Transverse colon (tissue), 4 donors: ENCODE results near the gene ESYT1. TPM values are rescaled to one million over a fixed set of nuclear protein-coding genes. Genes with fewer than 3 reads are reported as not detected.
A peak's percentile ranks its signal among the peaks of the same experiment; 100 is the strongest.

Experiments used
- DNase-seq: peaks from one replicate; pipeline ENCODE4 v3.0.0-alpha.2; 2019
- H3K27ac ChIP-seq, 4 donors: fragments of 200-600 bp; sonication (generic); 2 replicates each; pipeline ENCODE4 v1.5.1; 2016 to 2018; ENCODE audit warnings: inconsistent platforms in 4 of 4
- H3K27me3 ChIP-seq: fragments of 200-600 bp; sonication (generic); 2 replicates; pipeline ENCODE4 v1.5.1; 2017; ENCODE audit warnings: inconsistent platforms
- H3K36me3 ChIP-seq, 4 donors: fragments of 200-600 bp; sonication (generic); 2 replicates each; pipeline ENCODE4 v1.5.1; 2017 to 2019; ENCODE audit warnings: inconsistent platforms in 4 of 4
- H3K4me1 ChIP-seq, 4 donors: fragments of 200-600 bp; sonication (generic); 2 replicates each; pipeline ENCODE4 v1.5.1; 2017 to 2020; ENCODE audit warnings: inconsistent platforms in 4 of 4
- H3K4me3 ChIP-seq, 4 donors: fragments of 200-600 bp; sonication (generic); 1 replicate in 1 of 4; 2 replicates in 3 of 4; pipeline versions ENCODE4 v1.5.1 to v1.6.1; 2017 to 2019; ENCODE audit warnings: inconsistent platforms in 4 of 4
- H3K9me3 ChIP-seq, 2 donors: fragments of 200-600 bp; sonication (generic); 2 replicates each; pipeline ENCODE4 v1.5.1; 2017 to 2019; ENCODE audit warnings: inconsistent platforms in 2 of 2
- CTCF ChIP-seq, 5 experiments: fragments of 200-600 bp in 3 of 5; fragments of 450-650 bp in 2 of 5; sonication (generic) in 3 of 5; IDR thresholded peaks; 1 replicate in 2 of 5; 2 replicates in 3 of 5; pipeline ENCODE4 v1.5.1; 2016 to 2017; ENCODE audit warnings: antibody characterized with exemption in 5 of 5, inconsistent platforms in 3 of 5, mild to moderate bottlenecking in 2 of 5, moderate library complexity in 1 of 5
- EP300 ChIP-seq: sonication (generic); formaldehyde crosslinking; IDR thresholded peaks from one replicate; pipeline ENCODE4 v1.6.1; 2017; ENCODE audit warnings: antibody characterized with exemption, low read depth
- POLR2A ChIP-seq: fragments of 450-650 bp; IDR thresholded peaks from one replicate; pipeline ENCODE4 v1.6.1; 2016; ENCODE audit warnings: antibody characterized with exemption, mild to moderate bottlenecking, moderate library complexity
- POLR2AphosphoS5 ChIP-seq, 3 donors: sonication (generic); formaldehyde crosslinking; IDR thresholded peaks; one replicate each; pipeline ENCODE4 v1.6.1; 2016; ENCODE audit warnings: antibody characterized with exemption in 3 of 3
- WGBS, 2 donors: methylation state at CpG; one replicate each; pipeline ENCODE4 v1.1.5; 2018; ENCODE audit warnings: low coverage in 1 of 2; 5-methylcytosine and 5-hydroxymethylcytosine counted together
- in situ Hi-C, 4 donors: fragments of 200-750 bp; cut with MboI; loops; one replicate each; pipeline versions ENCODE4 v1.15.0 to v1.15.1; 2017; ENCODE audit warnings: low sequenced_read_pairs in 3 of 4, low pct_ligation_motif_present in 1 of 4, low pct_unique_long_range_greater_than_20kb in 1 of 4
- intact Hi-C: fragments of 100-400 bp; cut with DNase I; formaldehyde crosslinking; loops from one replicate; pipeline ENCODE4 v1.15.1; 2023; ENCODE audit warnings: low total_unique reads
- total RNA-seq, 4 donors: library from RNA; depleted of rRNA; stranded (reverse); fragments of >200 nt; gene quantifications; one replicate each; pipeline ENCODE4 v1.1.0, GENCODE V29; 2016

Gene ESYT1
- total RNA-seq, 4 donors from 2014 or later = 94.2 to 133 (median 97.9) TPM

- H3K9me3 ChIP-seq = no peaks in the 10 kb centered on the region
- in situ Hi-C loops = loop anchor here in 2 of 4 donors (10.0 kb wide), 2 partner anchors 74 to 394 kb away; partner anchors contain the start of genes CD63 (in 1 of the 2), RDH5 (in 1 of the 2) and RPS26 (in 1 of the 2)
- H3K4me3 ChIP-seq = peak overlapping the region; percentile 54 to 89 (median 70)
- H3K27me3 ChIP-seq = no peaks in the 10 kb centered on the region
- WGBS, 2 donors = 6 to 15% methylated on average over 7 to 13 of the region's 13 CpGs
- H3K36me3 ChIP-seq = no peaks in the 10 kb centered on the region
- intact Hi-C loops = loop anchor here (2.0 kb wide), 1 partner anchor 70 kb away; the partner anchor contains the start of gene SMARCC2
- TF ChIP-seq EP300 (no peak), POLR2AphosphoS5 (IDR thresholded peaks at IDR 0.05) (no peak), POLR2A (no peak), CTCF (IDR thresholded peaks at IDR 0.05) (no peak)
- no peak for DNase-seq
- H3K27ac ChIP-seq = peak overlapping the region; percentile 91 to 99 (median 96)
- peaks cover 8 to 29% (median 20%) of the 10 kb centered on the region in 4 donors for H3K4me1 ChIP-seq
Measured at GRCh38 chr12:56118688-56119357, 9.2 kb upstream of the ESYT1 start.

- in situ Hi-C loops = loop anchor here in 2 of 4 donors (10.0 kb wide), 2 partner anchors 75 to 395 kb away; partner anchors contain the start of genes CD63 (in 1 of the 2), RDH5 (in 1 of the 2) and RPS26 (in 1 of the 2)
- peak; percentile 78 for DNase-seq
- Histone ChIP-seq H3K36me3 (no peaks in the 10 kb centered on the region), H3K4me1 (peaks cover 8 to 29% (median 20%) of the 10 kb centered on the region in 4 donors), H3K4me3 (peak overlapping the region in 2 of 4 donors; percentile 54 to 75), H3K27ac (peak overlapping the region; percentile 91 to 99 (median 96)), H3K27me3 (no peaks in the 10 kb centered on the region), H3K9me3 (no peaks in the 10 kb centered on the region)
- TF ChIP-seq EP300 = no peak
- no peak for TF ChIP-seq POLR2A
- TF ChIP-seq CTCF (IDR thresholded peaks at IDR 0.05) = peak; percentile 67 to 97 (median 80)
- TF ChIP-seq POLR2AphosphoS5 (IDR thresholded peaks at IDR 0.05) = peak; percentile 22 to 29 (median 29)
- intact Hi-C loops = loop anchor here (2.0 kb wide), 1 partner anchor 69 kb away; the partner anchor contains the start of gene SMARCC2
- WGBS, 2 donors = 0% methylated on average over 2 of the region's 2 CpGs
Measured at GRCh38 chr12:56119361-56119796, 8.7 kb upstream of the ESYT1 start.

GRCh38 chr12:56120158-56120846 lies 7.8 kb upstream of the ESYT1 start:
- Histone ChIP-seq H3K27ac (peak overlapping the region; percentile 91 to 99 (median 96)), H3K9me3 (no peaks in the 10 kb centered on the region), H3K27me3 (no peaks in the 10 kb centered on the region), H3K4me3 (no peak overlapping the region), H3K4me1 (peaks cover 8 to 33% (median 19%) of the 10 kb centered on the region in 4 donors), H3K36me3 (no peaks in the 10 kb centered on the region)
- intact Hi-C loops = no loop called here
- WGBS, 2 donors = 55 to 94% methylated on average over 2 to 17 of the region's 17 CpGs
- TF ChIP-seq POLR2A = no peak
- TF ChIP-seq EP300 = no peak
- no peak for TF ChIP-seq CTCF (IDR thresholded peaks at IDR 0.05)
- TF ChIP-seq POLR2AphosphoS5 (IDR thresholded peaks at IDR 0.05) = no peak
- in situ Hi-C loops = loop anchor here in 1 of 4 donors (10.0 kb wide), 1 partner anchor 64 kb away; the partner anchor contains the start of gene SMARCC2
- no peak for DNase-seq
